ENCODE results near the gene PPP5C.

Gene PPP5C

DNA sequence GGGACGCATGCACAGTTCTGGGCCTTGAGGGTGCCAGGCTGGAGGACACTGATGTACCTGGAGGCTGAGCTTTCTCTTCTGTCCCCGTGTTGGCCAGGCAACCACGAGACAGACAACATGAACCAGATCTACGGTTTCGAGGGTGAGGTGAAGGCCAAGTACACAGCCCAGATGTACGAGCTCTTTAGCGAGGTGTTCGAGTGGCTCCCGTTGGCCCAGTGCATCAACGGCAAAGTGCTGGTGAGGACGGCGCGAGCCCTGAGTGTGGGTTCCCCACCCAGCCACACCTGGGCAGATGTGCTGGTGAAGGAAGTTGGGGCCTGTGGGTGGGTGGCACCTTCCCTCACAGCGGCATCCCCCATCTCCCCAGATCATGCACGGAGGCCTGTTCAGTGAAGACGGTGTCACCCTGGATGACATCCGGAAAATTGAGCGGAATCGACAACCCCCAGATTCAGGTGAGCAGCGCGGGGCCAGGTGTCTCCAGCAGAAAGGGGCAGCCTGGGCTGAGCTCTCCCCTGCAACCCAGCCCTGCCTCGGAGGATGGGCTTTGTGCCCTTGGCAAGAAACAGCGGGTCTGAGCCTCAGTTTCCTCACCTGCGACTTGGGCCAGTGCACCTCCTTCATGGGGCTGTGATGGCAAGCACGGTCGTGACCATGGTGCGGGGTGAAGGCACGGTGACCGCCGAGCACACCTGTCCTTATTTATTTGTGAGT is 40.3 kb downstream of the PPP5C start:
- H3K27ac ChIP-seq: 0 out of 2 replicates have a peak overlapping the region, but pooled peaks have one; percentile 15
- ChIA-PET CTCF (no interaction called here), POLR2A (ENCODE audit: low non-redundant PET) (no interaction called here)

GRCh38 chr19:46387713-46388130 is 40.8 kb downstream of the PPP5C start:
- ChIA-PET POLR2A (ENCODE audit: low non-redundant PET) (no interaction called here), CTCF (interaction anchor here (0.6 kb wide), 1 partner anchor 41 kb away, joined by 4 read pairs; no protein-coding TSS in a partner anchor)
- no peak for TF ChIP-seq CTCF (conservative IDR thresholded peaks at IDR 0.05; ENCODE audit: low read depth)
- no peak for DNase-seq (ENCODE audit: low spot score)
- no peak overlapping the region; the same call in 1 of the 2 replicates for H3K27ac ChIP-seq

More for the DNA sequence above, 40.3 kb downstream of the PPP5C start:
- DNase-seq (ENCODE audit: low spot score): no peak
- no peak for TF ChIP-seq CTCF (conservative IDR thresholded peaks at IDR 0.05; ENCODE audit: low read depth)

- no peak for TF ChIP-seq CTCF (conservative IDR thresholded peaks at IDR 0.05; ENCODE audit: low read depth)
- peak overlapping the region; percentile 0; the same call in 1 of the 2 replicates for H3K27ac ChIP-seq
- POLR2A ChIA-PET (ENCODE audit: low non-redundant PET): no interaction called here
- CTCF ChIA-PET: interaction anchor here (0.6 kb wide), 1 partner anchor 42 kb away, joined by 4 read pairs; no protein-coding TSS in a partner anchor
- no peak for DNase-seq (ENCODE audit: low spot score)
Measured at GRCh38 chr19:46388311-46389095, 41.6 kb downstream of the PPP5C start.

DNA sequence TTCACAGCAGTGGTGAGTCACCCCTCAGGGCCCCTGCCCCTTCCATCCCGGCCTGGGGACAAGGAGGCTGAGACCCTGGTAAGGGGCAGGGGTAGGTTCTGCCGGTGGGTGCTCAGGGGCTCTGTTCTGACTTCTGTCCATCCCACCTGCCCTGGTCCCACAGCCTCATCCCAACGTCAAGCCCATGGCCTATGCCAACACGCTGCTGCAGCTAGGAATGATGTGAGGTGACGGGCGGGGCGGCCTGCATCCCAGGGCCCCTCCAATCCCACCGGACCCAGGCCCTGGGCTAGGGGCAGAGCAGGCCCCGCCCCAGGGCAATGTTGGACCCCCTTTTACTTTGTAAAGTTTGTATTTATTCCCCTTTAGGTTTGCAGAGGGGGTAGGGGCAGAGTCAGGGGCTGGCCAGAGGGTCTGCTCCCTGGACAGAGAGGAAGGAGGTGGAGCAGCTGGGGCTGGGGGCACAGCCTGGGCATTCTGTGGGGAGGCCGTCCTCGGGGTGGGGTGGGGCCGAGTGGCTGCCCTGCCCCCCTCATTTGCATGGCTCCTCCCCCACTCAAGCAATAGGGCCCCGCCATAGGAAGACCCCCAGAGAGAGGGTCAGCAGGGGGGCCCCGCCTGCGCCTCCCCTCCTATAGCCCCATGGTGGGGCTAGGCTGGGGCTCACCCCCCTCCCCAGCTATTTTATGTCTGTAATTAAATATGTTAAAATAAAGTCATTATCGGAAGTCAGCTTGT is 43.4 kb downstream of the PPP5C start:
- TF ChIP-seq CTCF (conservative IDR thresholded peaks at IDR 0.05; ENCODE audit: low read depth): no peak
- no peak for DNase-seq (ENCODE audit: low spot score)
- ChIA-PET POLR2A (ENCODE audit: low non-redundant PET) (no interaction called here), CTCF (no interaction called here)
- H3K27ac ChIP-seq: peak overlapping the region; percentile 58

DNA sequence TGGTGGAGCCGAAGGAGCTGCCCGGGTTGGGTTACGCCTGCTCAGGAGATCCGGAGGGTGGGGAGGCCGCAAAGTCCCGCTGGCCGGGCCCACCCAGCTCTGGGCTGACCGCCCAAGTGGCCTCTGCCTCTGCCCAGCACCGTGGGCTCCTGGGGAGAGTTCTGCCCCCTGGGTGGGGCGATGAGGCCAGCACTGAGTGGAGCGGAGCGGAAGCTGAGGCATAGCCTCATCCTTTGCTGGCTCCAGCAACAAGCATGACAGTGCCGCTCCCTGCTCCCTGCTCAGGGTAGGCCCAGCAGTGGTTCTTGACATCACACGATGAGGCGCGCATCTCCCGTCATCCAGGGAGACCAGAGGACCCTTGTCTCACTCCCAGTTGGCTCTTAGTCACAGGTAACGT is 44.0 kb downstream of the PPP5C start:
- POLR2A ChIA-PET (ENCODE audit: low non-redundant PET): no interaction called here
- CTCF ChIA-PET: interaction anchor here (0.5 kb wide), 1 partner anchor 58 kb away, joined by 3 read pairs; no protein-coding TSS in a partner anchor
- peak overlapping the region; percentile 58 for H3K27ac ChIP-seq
- TF ChIP-seq CTCF (conservative IDR thresholded peaks at IDR 0.05; ENCODE audit: low read depth): no peak
- DNase-seq (ENCODE audit: low spot score): no peak
